Tibial nerve (tissue), 4 donors: ENCODE data around the gene ADAMTSL1. TPM values are rescaled to one million over a fixed set of nuclear protein-coding genes. Genes with fewer than 3 reads are reported as not detected.

Experiments
- DNase-seq, 2 donors: peaks; one replicate each; pipeline ENCODE4 v3.0.0-alpha.2; 2019; ENCODE audit warnings: low spot score in 2 of 2
- H3K27ac ChIP-seq, 4 donors: fragments of 200-600 bp; sonication (generic) in 3 of 4; one replicate each; pipeline ENCODE4 v1.5.1; 2017 to 2019; ENCODE audit warnings: mild to moderate bottlenecking in 1 of 4
- H3K27me3 ChIP-seq, 2 donors: fragments of 200-600 bp; sonication (generic) in 1 of 2; one replicate each; pipeline versions ENCODE4 v1.5.1 to v1.6.0; 2017 to 2019
- H3K36me3 ChIP-seq, 3 donors: fragments of 200-600 bp; sonication (generic); one replicate each; pipeline ENCODE4 v1.5.1; 2018 to 2019
- H3K4me1 ChIP-seq, 4 donors: fragments of 200-600 bp; sonication (generic) in 3 of 4; one replicate each; pipeline ENCODE4 v1.5.1; 2017 to 2019
- H3K4me3 ChIP-seq, 4 donors: fragments of 200-600 bp; sonication (generic) in 3 of 4; one replicate each; pipeline ENCODE4 v1.5.1; 2017 to 2019; ENCODE audit warnings: mild to moderate bottlenecking in 1 of 4, moderate library complexity in 1 of 4
- H3K9me3 ChIP-seq, 4 donors: fragments of 200-600 bp; sonication (generic) in 3 of 4; one replicate each; pipeline ENCODE4 v1.5.1; 2017 to 2019
- EP300 ChIP-seq, 2 donors: sonication (generic); formaldehyde crosslinking; IDR thresholded peaks; one replicate each; pipeline ENCODE4 v1.6.1; 2017; ENCODE audit warnings: antibody characterized with exemption in 2 of 2, mild to moderate bottlenecking in 1 of 2
- POLR2A ChIP-seq, 2 donors: fragments of 450-650 bp; IDR thresholded peaks; one replicate each; pipeline ENCODE4 v1.6.1; 2017; ENCODE audit warnings: antibody characterized with exemption in 2 of 2, mild to moderate bottlenecking in 2 of 2, moderate library complexity in 2 of 2
- WGBS, 2 donors: methylation state at CpG; one replicate each; pipeline ENCODE4 v1.1.5; 2018; 5-methylcytosine and 5-hydroxymethylcytosine counted together
- total RNA-seq, 4 donors: library from RNA; depleted of rRNA; stranded (reverse); fragments of >200 nt; gene quantifications; one replicate each; pipeline ENCODE4 v1.1.0, GENCODE V29; 2016
- TF ChIP-seq, protein P1 (sequence below), 5 experiments: fragments of 200-600 bp in 3 of 5; fragments of 450-650 bp in 2 of 5; sonication (generic) in 3 of 5; IDR thresholded peaks; one replicate each; pipeline ENCODE4 v1.5.1; 2016 to 2019; ENCODE audit warnings: antibody characterized with exemption in 5 of 5, mild to moderate bottlenecking in 3 of 5, moderate library complexity in 2 of 5

ADAMTSL1 gene
- total RNA-seq, 4 donors from 2014 or later = 11.9 to 27.1 (median 21.3) TPM

DNA sequence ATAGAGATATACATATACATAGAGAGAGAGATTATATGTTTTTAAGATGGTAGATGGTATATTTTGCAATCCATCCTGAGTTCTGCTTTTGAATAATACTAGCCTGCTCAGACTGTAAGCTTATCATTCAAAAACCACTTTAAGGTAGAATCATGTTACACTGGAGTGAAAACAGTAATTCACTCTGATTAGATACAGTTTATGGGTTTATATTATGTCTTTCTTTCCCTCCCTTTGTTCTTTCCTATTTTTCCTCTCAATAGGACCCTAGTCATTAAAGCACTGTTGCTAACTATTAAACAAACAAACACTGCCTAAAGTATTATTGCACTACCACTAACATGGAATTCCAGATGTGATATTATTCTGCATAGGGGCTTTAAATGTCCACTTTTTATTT, 202.0 kb downstream of the ADAMTSL1 start:
- Histone ChIP-seq H3K9me3 (no peaks in the 10 kb centered on the region), H3K4me3 (no peak overlapping the region), H3K36me3 (no peaks in the 10 kb centered on the region), H3K27me3 (no peaks in the 10 kb centered on the region), H3K27ac (no peak overlapping the region), H3K4me1 (peaks cover 0 to 33% (median 4%) of the 10 kb centered on the region in 4 donors)
- TF ChIP-seq, protein P1, sequence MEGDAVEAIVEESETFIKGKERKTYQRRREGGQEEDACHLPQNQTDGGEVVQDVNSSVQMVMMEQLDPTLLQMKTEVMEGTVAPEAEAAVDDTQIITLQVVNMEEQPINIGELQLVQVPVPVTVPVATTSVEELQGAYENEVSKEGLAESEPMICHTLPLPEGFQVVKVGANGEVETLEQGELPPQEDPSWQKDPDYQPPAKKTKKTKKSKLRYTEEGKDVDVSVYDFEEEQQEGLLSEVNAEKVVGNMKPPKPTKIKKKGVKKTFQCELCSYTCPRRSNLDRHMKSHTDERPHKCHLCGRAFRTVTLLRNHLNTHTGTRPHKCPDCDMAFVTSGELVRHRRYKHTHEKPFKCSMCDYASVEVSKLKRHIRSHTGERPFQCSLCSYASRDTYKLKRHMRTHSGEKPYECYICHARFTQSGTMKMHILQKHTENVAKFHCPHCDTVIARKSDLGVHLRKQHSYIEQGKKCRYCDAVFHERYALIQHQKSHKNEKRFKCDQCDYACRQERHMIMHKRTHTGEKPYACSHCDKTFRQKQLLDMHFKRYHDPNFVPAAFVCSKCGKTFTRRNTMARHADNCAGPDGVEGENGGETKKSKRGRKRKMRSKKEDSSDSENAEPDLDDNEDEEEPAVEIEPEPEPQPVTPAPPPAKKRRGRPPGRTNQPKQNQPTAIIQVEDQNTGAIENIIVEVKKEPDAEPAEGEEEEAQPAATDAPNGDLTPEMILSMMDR (IDR thresholded peaks at IDR 0.05) = no peak
- TF ChIP-seq EP300 (IDR thresholded peaks at IDR 0.05) (no peak), POLR2A (IDR thresholded peaks at IDR 0.05) (no peak)
- no peak for DNase-seq

DNA sequence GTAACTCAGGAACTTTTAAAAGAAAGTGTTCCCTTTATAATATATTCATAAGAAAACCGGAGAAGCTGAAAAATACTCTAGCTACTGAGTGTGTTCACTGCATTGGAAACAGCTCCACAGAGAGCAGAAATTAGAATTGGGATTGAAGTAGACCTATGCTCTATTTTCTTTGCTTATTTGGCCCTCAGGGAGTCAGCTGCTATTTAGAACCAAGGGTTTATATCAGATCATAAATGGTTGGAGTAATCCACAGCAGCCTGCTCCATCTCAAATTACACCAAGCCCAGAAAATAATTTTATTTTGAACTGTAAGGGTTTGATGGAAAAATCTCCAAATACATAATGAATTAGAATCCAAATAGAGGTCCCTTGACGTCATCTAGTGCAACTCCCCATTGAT, 202.6 kb downstream of the ADAMTSL1 start:
- Histone ChIP-seq H3K4me3 (no peak overlapping the region), H3K4me1 (peaks cover 0 to 33% (median 4%) of the 10 kb centered on the region in 4 donors), H3K36me3 (no peaks in the 10 kb centered on the region), H3K27ac (no peak overlapping the region), H3K27me3 (no peaks in the 10 kb centered on the region), H3K9me3 (no peaks in the 10 kb centered on the region)
- 59 to 63% methylated on average over 2 of the region's 2 CpGs for WGBS, 2 donors
- no peak for TF ChIP-seq POLR2A (IDR thresholded peaks at IDR 0.05)
- TF ChIP-seq, protein P1 (IDR thresholded peaks at IDR 0.05) = no peak
- TF ChIP-seq EP300 (IDR thresholded peaks at IDR 0.05) = no peak
- no peak for DNase-seq

GRCh38 chr9:18678821-18679590, 205.1 kb downstream of the ADAMTSL1 start:
- Histone ChIP-seq H3K27ac (peak overlapping the region in 2 of 4 donors; percentile 8 to 15), H3K4me1 (peaks cover 0 to 39% (median 4%) of the 10 kb centered on the region in 4 donors), H3K27me3 (no peaks in the 10 kb centered on the region), H3K9me3 (no peaks in the 10 kb centered on the region), H3K4me3 (no peak overlapping the region), H3K36me3 (no peaks in the 10 kb centered on the region)
- peak in 1 of 2 donors; percentile 27 for DNase-seq
- 7 to 33% methylated on average over 1 of the region's 1 CpG for WGBS, 2 donors
- TF ChIP-seq EP300 (IDR thresholded peaks at IDR 0.05) = peak in 1 of 2 donors; percentile 55
- TF ChIP-seq, protein P1 (IDR thresholded peaks at IDR 0.05) = no peak

- H3K36me3 ChIP-seq = no peaks in the 10 kb centered on the region
- peaks cover 0 to 40% (median 11%) of the 10 kb centered on the region in 4 donors for H3K4me1 ChIP-seq
- no peak for DNase-seq
- 82 to 95% methylated on average over 6 of the region's 6 CpGs for WGBS, 2 donors
- TF ChIP-seq, protein P1 (IDR thresholded peaks at IDR 0.05) = no peak
- no peak for TF ChIP-seq EP300 (IDR thresholded peaks at IDR 0.05)
- TF ChIP-seq POLR2A (IDR thresholded peaks at IDR 0.05) = no peak
- H3K27ac ChIP-seq = no peak overlapping the region
- H3K9me3 ChIP-seq = no peaks in the 10 kb centered on the region
- no peak overlapping the region for H3K4me3 ChIP-seq
- no peaks in the 10 kb centered on the region for H3K27me3 ChIP-seq
Measured at GRCh38 chr9:18682907-18683306, 209.0 kb downstream of the ADAMTSL1 start.

DNA sequence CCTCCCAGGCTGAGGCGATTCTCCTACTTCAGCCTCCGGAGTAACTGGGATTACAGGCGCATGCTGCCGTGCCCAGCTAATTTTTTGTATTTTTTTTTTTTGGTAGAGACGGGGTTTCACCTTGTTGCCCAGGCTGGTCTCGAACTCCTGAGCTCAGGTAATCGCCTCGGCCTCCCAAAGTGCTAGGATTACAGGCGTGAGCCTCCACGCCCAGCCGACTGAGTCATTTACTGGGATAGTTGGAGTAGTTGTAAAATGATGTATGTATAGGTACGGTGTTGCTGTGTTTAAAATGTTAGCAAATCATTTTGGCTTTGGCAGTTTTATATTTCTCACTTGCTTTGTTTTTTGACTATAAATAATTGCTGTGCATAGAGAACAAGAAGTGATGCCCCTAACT, 209.4 kb downstream of the ADAMTSL1 start:
- Histone ChIP-seq H3K4me3 (no peak overlapping the region), H3K27ac (peak overlapping the region in 1 of 4 donors; percentile 75), H3K4me1 (peaks cover 0 to 40% (median 11%) of the 10 kb centered on the region in 4 donors), H3K27me3 (no peaks in the 10 kb centered on the region), H3K36me3 (no peaks in the 10 kb centered on the region), H3K9me3 (no peaks in the 10 kb centered on the region)
- 93 to 94% methylated on average over 12 of the region's 12 CpGs for WGBS, 2 donors
- TF ChIP-seq, protein P1 (IDR thresholded peaks at IDR 0.05) = no peak
- no peak for TF ChIP-seq POLR2A (IDR thresholded peaks at IDR 0.05)
- TF ChIP-seq EP300 (IDR thresholded peaks at IDR 0.05) = no peak
- DNase-seq = no peak
